Kidney capillary endothelial cell (primary cell): ENCODE measurements around the gene ZNF76.

Experiments used
- DNase-seq: peaks from one replicate; pipeline ENCODE4 v3.0.0-alpha.2; 2018; ENCODE audit warnings: low spot score

The ZNF76 gene

DNA sequence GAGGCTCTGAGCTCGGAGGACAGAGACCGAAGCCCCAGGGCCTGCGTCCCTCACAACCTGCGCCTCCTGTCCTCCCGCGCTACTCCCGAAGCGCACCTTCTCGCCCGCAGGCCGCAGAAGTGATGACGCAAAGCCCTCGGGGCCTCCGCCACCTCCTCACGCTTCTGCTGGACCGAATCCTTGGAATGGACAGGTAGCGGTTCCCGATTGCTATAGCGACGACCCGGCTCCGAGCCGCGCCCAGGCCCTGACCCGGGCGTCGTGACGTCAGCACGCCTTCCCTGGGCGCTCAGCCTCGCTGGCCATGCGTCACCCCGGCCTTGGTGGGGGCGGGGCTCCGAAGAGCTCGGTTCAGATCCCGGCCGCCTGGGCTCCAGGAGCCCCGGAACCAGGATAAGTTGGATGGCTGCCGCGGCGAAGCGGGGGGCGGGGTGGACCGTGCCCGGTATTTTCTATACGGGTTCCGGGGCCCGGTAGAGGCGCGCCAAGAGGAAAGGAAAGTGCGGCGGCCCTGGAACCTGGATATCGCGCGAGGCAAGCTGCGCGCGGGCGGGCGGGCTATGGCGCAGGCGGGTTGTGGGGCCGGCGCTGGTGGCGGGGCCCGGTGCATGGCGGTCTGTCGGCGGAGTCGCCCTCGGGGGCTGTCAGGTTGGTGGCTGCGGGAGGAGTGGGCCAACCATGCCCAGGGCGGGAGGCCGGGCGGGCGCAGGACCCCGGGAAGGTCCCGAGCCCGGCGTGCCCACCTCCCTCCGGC is at the start of gene ZNF76:
TSS of gene ZNF76 (plus strand) at position 542 of the 754 bp plus-strand sequence. CDS start 21,417 bp downstream, outside the sequence.
- peak; percentile 94 for DNase-seq

DNA sequence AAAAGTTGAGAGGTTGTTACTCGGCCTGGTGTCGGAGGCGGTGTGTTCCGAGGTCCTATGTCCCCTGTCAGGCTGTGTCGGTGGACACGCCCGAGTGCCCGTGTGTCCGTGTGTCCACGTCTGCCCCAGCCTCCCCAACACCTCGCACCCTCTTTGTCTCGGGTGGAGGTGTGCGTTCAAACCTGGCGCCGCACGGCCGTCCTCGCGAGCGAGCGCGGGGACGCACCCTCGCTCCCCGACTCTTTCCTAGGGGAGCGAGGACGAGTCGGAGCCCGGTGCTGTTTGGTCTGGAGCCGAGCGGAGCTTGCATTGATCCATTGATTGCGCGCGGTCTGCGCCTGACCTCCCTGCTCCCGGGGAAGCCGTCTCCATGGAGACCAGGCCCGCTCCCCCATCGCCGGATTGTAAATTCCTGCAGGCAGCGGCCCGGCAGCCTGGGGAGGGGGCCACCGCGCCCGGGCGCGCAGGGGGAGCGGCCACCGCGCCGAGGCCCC is 46.2 kb upstream of the ZNF76 start:
- DNase-seq, result no peak

DNA sequence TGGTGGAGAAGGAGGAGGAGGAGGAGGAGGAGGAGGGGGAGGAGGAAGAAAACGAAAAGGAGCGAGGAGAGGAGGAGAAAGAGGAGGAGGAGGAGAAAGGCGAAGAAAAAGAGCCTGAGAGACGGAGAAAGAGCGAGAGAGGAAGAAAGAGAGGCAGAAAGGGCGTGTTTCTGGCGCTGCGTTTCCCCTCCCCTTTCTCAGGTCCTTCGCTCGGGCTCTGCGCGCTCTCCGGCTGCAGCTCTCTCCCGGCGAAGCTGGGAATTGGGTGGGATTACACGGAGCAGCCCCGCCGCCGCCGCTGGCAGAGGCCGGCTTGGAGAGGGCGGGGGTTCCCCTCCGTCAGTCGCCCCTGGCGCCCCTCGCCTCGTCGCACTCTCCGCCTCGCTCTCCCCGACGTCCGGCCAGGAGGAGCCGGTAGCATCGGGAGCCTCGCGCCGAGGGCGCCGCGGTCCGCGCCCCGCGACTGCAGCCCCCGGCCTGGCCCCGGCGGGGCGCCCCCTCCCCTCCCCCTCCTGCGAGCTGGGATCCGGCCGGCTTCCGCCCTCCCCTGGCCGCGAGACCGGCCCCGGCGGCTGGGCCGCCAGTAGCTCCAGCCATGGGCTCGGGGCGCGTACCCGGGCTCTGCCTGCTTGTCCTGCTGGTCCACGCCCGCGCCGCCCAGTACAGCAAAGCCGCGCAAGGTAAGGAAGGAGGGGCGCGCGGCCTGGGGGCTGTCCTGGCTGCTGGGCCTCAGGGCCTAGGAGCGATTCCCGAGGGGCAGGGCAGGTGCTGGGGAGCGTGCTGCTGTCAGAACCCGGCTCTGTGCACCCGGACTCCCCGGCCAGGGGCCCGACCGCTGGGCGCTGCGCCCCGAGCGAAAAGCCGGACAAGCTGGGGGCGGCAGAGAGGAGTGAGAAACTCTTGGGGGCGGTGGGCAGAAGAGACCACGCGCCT is 45.4 kb upstream of the ZNF76 start, which contains the start of gene SCUBE3:
TSS of gene SCUBE3 (plus strand) at position 133 of the 933 bp plus-strand sequence. CDS start at position 596, 463 bp downstream.
- DNase-seq, result peak; percentile 22

DNA sequence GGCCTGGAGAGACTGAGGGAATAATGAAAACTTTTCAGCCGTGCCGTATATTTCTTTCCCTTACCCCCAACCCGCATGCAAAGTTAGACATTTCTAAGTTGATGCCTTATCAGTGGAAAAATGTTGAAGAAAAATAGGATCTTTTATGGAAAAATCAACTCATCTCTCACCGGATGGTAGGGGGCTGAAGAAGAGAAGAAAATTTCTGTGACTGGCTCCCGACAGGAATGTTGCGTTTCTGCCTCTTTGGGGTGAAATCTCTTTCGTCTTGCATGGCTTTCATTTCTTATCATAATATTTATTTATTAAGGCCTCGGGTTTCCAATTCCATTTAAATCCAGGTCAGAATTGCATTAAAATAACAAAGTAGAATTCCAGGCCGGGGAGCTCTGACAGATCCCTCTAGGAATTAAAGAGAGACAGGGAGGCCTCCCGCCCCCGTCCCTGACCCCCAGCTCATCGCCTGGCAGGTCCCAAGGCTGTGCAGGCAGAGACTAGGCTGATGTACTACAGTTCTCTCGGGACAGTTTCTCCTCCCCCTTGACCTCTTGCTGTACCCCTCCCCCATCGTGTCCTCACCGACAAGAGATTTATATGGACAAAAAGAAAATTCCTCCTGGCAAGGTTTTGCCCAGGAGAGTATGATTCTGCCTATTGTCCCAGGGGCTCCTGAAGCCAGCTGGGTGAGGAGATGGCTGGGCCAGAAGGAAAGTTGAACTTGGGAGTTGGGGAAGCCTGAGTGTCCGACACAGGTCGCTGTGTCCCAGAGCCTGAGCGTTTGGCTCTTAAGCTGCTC is 44.5 kb upstream of the ZNF76 start:
- DNase-seq, result no peak

DNA sequence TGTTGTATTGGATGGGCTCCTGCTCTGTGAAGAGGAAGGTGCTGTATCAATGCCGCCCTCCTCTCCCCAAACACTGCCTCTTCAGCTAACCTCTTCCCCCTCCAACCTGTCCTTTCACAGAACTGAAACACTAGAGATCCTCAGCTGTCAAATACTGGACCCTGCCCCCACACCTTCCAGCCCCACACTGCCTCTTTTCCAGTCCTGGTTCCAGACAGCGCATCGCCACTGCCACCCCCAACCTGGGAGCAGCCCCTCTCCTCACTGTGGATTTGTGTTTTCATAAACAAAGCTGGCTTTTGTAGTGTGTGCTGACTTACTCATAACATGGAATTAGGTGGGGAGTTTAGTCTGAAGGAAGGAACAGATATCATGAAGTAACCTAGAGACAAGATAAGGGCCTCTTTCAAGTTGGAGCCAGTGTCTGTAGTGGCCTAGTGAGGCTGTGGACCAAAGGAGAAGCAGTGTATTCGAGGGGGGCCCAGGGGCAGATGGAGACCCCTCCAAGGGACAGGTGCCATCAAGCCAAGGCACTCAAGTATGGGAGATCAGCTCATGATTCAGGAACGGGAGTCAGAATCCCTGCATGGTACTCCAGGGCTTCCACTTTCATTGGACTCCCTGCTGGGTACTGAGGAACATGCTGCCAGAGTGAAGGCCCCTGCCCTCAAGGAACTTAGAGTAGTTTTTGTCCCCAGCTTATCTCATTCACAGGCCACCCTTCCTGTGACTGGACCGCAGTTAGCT is 43.7 kb upstream of the ZNF76 start:
- no peak for DNase-seq

DNA sequence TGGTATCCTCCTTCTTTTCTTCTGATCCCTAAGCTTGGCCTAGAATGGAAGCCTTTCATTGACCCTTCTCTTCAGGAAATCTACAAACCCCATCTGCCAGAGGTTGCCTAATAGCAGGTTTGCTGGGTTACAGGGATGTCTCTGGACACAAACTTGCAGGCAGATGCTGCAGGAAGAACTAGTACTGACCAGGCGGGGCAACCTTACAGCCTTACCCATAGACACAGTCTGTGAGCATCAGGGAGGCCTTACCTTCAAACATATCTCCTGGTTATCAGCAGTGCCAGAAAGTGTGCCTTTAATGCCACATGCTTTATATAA is 43.2 kb upstream of the ZNF76 start:
- no peak for DNase-seq

DNA sequence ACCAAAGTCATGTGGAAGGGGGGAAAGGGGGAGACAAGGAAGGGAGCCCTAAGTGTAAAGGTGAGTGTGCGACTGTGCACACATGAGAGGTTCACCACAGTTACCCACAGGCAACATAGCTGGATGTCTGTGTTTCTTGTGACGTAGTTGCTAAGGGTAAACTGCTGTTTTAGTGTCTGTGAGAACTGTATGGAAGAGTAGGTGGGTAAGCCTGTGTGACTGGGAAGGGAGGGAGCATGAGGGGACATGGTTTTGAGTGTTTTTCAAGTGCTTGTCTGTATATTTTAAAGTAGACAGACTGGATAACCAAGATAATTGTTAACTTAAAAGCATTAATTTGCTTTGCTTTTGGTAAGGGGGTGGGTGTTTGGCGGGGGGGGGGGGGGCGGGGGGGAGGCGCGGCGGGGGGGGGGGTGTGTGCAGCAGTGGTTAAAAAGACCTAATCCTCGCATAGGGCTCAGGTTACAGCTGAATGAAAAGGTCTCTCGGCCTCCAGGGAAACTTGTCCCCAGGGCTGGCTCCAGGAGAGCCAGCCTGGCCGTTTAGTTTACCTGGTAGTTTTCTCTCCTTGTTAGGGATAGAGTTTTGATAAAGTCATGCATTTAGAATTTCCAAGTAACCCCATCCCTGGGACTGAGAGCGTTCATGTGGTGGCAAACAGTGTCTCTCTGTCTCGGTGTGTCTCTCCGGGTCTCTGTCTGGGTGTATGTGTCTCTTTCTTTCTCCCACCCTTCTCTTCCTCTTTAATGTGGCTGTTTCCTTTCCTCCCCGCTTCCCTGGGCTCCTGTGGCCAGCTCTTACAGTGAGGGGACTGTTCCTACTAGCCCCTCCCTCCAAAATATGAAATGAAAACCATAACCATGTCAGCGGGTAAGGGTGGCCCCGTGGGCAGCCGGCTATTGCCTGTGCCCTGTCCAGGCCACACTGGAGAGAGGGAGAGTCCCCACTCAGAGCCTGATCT is 42.4 kb upstream of the ZNF76 start:
- no peak for DNase-seq

DNA sequence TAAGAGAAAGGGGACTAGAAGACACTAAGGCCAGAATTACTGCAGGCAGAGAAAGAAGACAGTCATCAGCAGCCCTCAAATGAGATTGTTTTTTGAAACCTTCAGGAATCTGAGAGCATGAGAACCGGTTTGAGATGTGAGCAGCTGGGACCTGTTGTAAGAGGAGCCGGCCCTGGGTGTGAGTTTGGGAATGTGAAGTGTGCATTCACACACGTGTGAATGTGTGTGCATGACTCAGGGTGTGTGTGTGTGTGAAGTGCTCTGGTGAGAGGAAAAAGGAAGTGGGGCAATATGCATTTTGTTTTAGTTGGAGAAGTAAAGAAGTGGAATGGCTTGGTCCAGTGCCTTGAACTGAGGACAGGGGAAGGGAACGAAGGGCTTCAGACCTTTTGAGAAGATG is 41.5 kb upstream of the ZNF76 start:
- no peak for DNase-seq

DNA sequence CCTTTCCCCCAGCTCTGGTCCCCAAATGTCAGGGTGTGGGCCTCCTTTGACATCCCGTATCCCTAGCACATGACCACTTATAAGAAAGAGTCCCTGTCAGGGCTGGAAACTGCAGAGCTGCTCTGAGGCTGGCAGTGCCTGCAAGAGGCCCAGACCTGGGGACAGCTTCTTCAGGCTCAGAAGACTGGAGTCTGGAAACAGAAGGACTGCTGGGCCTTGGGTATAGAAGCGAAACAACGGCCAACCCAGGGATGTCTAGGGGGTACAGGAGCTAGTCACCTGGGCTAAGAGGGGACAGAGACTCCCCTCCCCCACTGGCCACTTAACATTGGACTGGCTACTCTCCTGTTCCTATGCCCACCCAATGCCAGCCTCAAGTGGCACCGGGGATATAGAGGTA is 41.1 kb upstream of the ZNF76 start:
- DNase-seq, result no peak

DNA sequence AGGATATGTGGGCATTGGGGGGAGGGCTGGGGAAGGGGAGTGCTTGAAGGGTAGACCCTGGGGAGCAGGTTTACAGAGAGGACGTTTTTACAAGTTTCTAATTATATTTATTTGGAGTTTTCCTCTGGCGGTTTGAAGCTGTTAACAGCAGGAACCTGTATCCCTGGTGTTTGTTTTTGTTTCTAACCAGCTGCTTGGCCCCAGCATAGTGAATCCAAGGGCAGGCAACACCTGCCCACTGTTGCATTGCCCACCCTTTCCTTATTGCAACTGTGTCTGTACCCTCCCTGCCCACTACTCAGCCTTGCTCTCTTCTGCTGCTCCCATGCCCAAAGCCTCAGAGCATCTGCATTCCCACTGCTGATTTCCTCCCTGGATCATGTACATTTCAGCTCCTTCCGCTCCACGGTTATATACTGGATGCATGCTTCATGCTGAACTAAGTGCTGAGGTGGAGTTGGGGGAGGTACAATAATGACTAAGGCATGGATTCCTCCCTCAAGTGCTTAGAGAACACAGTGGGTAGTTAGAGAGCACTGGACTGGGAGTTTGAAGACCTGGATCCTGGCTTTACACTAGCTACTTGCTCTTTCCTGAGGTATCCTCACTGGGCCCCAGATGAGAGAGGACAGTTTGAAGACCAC is 39.7 kb upstream of the ZNF76 start:
- DNase-seq, result no peak

DNA sequence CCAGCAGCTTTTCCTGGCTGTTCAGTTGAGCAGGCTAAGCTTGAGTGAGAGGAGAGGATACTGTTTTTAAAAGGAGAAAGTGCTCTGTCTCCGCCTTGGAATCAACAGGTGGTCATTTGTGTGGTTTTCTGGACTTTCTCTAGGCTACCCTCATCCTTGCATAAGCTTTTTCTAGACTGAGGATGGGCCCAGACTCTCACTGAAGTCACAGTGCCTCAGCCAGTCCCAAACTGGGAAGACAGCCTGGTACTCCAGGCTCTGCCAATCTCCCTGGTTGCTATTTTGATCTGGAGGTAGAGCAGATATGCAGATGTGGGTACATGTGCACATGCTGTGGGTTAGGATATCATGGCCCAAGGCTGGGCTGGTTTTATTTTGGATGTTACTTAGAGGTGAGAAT is 38.8 kb upstream of the ZNF76 start:
- no peak for DNase-seq

DNA sequence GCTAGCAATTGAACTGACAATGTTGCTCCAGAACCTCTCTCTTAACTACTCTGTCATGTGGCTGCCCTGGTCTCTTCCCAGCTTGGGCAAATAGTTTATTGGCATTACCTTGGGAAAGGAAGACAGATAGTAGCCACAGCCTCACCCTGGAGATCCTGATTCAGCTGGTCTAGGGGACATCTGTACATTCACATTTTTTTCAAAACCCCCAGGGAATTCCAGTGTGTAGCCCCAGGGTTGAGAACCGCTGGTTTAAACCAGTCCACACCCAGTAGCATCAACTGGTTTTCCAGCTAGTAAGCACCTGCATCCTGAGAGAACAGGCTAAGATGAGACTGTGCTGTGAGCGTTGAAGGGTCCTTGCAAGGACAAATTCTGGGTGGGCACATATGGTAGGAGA is 36.1 kb upstream of the ZNF76 start:
- no peak for DNase-seq

DNA sequence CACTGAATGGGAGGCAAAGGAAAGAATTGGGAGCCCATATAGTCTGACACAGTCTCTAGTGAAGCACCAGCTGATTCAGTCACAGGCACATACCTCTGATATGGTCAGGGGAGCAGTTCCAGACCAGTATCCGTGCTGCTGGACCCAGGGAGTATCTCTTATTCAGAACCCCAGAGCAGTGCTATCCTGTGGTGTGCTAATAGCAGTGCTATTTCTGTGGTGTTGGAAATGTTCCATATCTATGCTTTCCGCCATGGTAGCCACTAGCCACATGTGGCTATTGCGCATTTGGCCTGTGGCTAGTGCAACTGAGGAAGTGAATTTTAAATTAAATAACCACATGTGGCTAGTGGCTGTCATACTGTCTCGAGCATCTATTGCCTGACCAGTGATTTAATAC is 34.8 kb upstream of the ZNF76 start:
- DNase-seq, result no peak

DNA sequence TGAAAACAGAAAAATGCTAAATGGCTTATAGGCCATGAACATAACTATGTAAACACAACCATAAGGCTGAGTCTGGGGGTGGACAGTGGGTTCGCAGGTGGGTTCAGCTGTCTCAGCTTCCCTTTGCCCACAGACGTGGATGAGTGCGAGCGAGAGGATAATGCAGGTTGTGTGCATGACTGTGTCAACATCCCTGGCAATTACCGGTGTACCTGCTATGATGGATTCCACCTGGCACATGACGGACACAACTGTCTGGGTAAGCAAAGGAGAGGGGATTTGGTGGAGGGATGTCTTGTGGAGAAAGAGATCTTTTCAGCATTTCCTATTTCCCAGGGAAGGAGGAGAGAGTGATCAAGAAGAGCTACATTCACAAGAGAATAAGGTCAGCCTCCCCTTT is 31.1 kb upstream of the ZNF76 start:
- DNase-seq, result no peak

DNA sequence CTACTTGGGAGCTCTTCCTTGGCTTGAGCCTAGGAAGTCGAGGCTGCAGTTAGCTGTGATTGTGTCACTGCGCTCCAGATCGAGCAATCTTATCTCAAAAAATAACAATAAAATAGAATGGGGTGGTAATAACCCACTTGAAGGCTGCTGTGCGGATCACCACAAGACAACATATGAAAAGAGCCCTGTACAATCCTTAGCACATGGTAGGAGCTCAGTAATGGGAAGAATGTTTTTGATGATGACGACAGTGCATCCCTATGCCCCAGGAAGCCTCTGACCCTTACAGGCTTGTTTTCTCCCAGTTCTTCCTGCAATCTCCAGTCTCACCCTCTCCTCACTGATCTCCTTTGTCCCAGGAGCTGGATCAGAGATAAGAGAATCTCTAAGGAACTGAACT is 30.2 kb upstream of the ZNF76 start:
- no peak for DNase-seq

DNA sequence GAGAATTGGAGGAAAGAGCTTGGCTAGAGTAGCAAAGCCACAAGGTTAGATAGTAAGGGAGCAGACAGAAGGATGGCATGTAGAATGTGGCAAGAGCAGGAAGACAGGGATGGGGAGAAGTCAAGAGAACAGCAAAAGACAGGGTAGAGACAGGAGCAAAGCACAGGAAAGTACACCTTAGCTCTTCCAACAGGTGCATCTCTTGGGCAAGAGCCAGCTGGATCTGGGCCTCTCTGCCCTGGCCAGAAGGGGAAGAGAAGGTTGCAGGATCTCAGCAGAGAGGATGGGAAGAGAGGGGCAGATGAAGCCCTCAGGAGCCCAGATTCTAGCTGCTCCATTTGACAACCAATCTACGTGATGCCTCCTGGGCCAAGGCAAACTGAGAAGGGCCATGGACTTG is 29.0 kb upstream of the ZNF76 start:
- DNase-seq, result no peak

DNA sequence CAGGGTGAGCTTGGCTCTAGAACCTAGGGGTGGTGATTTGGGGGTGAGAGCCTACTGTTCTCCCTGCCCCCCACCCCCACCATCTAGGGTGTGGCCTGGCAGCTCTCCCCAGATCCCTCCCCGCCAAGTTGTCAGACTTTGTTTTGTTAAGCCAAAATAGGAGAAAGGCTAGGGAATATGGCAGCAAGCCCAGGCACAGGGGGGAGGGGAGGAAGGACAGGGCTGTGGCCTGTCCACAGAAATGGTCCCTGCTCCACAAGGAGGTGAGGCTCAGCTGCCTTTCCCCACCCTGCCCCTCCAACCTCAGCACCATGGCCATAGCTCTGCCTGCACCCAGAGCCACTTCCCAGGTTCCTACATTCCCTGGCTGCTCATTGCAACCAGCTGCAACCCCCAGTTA is 28.6 kb upstream of the ZNF76 start:
- no peak for DNase-seq

DNA sequence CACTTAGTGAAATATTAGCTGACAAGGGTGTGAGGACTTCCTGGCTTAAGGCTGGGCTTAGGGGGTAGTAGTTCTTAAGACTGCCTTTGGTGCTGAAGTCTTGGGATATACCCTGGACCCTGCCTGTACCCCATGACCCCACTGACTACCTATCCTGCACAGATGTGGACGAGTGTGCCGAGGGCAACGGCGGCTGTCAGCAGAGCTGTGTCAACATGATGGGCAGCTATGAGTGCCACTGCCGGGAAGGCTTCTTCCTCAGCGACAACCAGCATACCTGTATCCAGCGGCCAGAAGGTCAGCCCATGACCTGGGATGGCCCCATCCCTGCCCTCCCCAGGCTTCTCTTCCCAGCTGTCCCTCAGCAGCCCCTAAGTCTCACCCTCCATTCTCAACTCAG is 28.0 kb upstream of the ZNF76 start:
- DNase-seq, result no peak

DNA sequence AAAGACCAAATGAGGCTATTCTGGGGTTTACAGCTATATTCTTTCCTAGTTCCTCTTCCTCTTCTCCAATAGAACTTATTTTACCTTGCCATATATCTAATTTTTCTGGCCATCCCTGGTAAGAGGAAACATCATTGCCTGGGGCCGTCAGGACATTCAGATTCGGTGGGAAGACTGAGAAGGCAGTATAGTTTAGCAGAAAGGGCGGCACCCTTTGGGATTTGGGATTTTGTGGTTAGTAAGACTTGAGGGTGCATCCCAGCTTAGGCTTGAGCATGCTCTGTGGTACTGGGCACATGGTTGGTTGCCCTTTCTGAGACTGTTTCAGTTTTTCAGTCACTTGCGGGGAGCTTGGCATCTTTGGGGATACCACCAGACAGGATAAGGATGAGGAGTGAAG is 24.6 kb upstream of the ZNF76 start:
- no peak for DNase-seq

DNA sequence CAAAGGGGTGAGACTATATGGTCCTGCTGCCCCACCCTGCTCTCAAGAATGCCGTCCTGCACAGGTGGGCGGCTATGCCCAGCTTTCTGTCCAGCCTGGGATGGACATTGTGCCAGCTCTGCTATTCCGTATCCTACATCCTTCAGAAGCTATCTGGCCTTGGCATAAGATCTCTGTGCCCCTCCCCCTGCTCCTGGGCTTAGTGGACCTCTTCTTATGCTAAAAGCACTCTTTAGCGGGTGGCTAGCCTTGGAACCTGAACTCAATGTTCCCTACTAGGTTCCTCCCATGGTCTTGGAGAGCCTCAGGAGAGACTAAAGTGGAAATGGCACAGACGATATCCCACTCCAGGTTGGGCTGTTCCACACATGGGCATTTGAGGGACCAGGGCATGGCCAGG is 23.3 kb upstream of the ZNF76 start:
- no peak for DNase-seq
